CD4-positive, alpha-beta T cell treated with Interferon gamma for 1 hour (primary cell): ENCODE data around the gene MYH9.

Experiments used
- DNase-seq: peaks from one replicate; pipeline ENCODE4 v3.0.0-alpha.2; 2020

The MYH9 gene

GRCh38 chr22:36329254-36330078 is 58.3 kb downstream of the MYH9 start:
- peak; percentile 58 for DNase-seq

DNA sequence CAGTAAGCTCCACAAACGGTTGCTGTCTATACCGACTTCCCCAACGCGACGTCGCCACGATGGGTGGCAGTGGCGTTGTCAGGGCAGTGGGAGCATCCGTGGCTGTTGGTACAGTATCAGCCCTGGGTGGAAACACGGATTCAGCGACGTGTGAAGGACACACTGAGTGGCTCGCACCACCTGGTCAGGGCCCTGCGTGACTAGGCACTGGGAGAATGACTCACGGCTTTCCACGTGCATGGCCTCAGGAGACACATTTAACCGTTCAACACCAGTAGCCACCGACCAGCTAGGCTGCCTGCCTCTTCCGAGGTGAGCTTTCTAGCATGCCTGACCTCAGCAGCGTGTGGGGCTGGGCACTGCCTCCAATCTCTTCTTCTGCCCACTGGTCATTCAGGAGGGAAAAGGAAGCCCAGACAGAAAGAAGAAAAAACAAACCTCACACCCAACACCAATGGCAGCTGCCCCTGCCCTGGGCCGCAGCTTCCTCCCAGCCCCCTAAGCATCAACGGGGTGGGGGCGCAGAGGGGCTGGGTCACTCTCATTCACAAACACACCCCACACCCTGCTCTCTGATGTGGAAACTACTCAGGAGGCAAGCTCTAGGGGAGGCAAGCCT is 59.0 kb downstream of the MYH9 start:
- peak; percentile 45 for DNase-seq

- DNase-seq: no peak
These were observed 59.7 kb downstream of the MYH9 start for GRCh38 chr22:36327922-36328551.

- no peak for DNase-seq
These were observed 61.3 kb downstream of the MYH9 start for GRCh38 chr22:36326178-36327161.

DNA sequence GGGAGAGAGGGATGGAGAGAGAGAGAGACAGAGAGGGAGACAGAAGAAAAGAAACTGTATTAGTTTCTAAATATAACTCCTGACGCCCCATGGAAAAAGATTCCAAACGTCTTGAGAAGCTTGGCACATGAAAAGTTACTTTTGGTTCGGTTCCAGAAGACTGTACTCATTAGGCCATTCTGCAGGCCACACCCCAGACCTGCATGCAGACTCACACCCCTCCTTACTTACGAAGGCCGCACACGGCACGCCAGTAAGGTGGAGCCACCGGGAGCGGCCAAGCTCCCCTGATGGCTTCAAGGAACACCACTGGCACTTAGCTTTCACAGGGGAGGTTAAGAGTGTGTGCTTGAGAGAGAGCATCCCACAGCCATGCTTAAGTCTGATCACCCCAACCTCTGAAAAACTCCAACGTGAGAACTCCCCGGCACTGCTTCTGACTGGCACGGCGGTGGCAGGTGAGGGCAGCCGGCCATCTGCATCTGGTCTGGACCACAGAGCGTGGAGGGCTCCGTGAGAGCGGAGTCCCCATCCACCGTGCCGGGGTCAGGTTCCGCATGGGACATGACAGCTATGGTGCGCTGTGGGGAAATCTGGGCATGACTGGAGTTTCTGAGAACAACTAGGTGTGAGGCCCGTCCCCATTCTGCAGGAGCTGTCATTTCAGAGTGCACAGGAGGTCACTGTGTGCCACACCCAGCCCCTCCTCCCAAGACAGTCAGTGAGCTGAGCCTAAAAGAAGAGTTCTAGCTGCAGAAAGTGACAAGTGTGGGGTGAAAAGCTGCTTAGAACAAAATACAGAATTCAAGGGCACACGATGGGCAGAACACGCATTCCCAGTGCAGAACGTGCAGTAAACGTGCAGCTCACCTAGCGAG is 62.4 kb downstream of the MYH9 start:
- DNase-seq: no peak

DNA sequence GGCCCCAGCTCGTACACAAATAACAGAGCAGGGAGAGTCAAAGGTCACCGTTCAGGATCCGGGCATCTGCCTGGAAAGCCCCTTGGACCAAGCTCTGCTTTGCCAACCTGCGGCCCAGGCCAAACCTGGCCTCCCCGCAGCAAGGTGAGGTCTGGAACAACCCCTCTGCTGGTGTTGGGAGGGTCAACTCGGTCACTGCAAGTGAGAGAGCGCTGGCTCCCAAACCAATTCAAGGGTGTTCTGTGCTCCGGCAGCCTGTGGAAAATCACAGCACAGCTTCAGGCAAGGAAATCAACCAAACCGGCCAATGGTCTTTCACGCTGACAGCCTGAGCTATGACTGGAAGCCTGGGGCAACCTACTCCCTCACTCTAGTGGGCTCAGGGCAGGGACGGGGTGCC is 63.4 kb downstream of the MYH9 start:
- no peak for DNase-seq

- DNase-seq: no peak
These were observed 63.9 kb downstream of the MYH9 start for GRCh38 chr22:36323855-36324331.

- no peak for DNase-seq
These were observed 64.4 kb downstream of the MYH9 start for GRCh38 chr22:36323182-36323854.

DNA sequence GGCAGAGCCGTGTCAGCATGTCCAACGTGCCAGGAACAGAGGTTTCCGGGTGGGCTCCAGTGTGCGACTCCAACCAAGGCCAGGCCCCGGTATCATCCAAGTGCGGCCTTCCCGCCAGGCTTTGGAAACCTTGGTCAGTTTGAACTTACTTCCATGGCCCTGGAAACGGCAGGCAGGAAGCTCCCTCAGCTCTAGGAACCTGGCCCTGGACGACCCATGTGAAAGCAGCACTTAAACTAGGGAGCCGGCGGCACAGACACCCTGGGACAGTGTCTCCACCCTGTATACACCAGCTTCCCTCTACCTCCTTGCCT is 65.2 kb downstream of the MYH9 start:
- DNase-seq: no peak

DNA sequence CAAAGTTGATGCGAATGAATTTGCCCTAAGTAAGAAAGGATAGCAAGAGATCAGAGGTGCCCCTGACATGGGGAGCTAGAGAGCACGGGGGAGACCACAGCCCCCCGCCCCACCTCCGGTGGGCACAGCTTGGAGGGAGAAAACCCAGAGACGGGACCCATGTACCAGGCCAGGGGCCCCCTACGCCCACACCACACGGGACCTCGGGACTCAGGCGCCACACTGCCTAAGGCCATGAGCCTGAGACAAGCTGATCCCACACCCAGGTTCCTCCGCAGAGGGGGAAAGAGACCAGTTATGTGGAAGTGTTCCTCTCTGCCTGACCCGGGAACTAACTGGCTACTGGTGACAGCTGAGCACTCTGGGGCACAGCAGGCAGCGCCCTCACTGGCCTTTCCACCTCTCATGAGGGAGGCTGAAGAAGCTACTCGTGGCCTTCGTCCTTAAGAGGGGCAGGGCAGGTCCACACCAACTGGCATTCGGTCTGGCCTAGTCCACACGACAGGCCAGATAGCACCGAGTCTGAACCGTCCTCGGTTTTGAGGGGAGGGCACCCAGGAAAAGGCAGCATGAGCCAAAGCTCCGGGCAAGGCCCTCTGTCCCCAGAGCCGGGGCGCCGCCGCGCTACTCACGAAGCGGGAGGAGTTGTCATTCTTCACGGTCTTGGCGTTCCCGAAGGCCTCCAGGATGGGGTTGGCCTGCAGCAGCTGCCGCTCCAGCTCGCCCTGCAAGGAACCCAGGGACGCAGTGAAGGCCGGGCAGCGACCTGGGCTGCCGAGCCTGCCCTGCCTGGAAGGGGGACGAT is 65.8 kb downstream of the MYH9 start:
- no peak for DNase-seq

GRCh38 chr22:36320553-36320952 is 67.2 kb downstream of the MYH9 start:
- no peak for DNase-seq

DNA sequence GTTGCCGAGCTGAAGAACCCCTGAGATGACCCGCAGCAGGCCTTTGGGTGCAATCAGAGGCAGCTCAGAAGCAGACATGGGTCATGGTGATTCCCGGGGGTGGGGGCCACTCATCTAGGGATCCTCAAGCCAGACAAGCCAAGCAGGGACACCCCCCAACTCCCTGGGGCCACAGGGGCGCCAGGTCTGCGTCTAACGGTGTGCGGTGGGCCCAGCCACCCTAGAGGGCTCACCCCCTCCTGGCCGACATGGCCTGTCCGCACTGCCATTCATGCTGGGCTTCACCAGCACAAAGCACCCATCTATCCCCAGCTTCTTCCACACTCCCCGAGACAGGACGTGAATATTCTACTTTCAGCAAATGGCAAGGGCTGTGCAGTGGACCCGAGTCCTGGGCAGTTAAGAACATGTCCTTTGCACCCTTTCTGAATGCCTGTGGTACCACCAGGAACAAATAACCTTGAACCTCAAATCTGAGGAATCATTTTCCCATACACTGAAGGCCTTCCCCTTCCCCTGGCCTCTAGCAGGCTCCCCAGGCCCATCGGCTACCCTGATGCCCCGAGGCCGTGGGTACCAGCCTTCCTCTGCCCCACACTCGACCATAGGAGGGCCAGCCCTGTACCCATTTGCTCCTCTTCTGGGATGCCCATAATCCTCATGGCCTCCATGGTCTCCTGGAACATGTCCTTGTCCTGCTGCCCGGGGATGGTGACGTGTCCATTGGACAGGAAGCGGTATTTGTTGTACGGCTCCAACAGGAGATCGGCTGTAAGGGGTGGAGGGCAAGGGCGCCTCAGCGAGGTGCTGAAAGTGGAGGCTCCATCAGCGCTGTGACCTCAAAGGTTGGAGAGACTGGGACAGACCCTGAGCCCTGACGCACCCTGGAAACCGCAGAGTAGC is 67.9 kb downstream of the MYH9 start:
- no peak for DNase-seq

DNA sequence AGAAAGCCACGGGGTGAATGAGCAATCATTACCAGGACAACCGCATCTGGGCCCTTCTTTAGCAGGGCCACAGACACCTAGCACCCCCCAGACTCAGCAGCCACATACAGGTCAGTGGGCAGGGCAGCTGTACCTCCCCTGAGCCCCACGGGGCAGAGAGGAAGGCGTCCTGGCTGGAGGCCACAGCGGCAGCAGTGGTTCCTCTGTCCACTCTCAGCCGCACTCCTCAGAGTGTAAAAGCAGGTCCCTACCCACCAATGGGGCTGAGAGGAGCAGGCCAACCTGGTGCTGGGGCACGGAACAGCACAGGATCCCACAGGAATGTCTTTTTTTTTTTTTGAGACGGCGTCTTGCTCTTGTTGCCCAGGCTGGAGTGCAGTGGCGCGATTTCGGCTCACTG is 69.3 kb downstream of the MYH9 start:
- DNase-seq: no peak

- DNase-seq: no peak
These were observed 70.0 kb downstream of the MYH9 start for GRCh38 chr22:36317658-36318271.

DNA sequence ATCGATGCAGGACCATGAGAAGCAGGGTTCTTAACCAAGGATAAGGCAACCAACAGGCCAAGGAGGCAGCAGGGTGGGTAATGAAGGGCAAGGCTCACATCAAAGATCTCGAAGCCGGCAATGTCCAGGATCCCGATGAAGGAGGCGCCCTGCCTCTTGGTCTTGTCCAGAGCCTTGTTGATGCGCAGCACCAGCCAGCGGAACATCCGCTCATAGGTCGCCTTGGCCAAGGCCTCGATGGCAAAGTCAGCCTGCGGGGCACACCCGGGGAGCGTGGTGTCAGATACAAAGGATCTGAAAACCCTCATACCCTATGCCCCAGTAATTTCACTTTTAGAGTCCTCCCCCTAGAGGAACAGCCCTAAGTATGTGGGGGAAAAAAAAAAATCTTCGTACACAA is 71.3 kb downstream of the MYH9 start:
- DNase-seq: no peak

GRCh38 chr22:36315325-36315724 is 72.4 kb downstream of the MYH9 start:
- DNase-seq: no peak

DNA sequence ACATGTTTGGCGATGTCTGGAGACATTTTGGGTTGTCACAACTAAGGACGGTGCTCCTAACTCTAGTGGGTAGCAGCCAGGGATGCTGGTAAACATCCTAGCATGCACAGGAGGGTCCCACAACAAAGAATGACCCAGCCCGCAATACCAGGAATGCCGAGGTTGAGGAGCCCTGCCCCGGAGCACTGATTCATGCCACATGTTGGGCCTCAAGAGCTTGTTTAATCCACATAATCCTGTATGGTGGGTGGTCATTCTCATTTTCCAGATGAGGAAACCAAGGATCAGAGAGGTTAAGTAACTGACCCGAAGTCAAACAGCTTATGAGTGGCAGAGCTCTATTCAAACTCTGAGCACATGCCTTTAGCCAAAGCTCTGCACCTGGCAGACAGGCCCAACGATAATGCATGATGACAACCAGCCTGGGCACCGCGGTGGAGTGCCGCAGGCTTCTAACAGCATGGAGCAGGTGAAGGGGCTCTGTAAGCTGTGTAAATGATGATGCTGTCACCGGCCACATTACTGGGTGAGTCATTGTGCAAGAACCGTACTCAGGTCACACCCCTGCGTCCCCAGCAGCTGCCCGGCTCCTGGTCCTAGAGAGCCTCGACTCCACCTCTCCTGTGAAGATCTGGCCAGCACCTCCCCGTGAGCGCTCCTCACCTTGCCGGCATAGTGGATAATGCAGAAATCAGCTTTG is 76.2 kb downstream of the MYH9 start:
- DNase-seq: no peak

GRCh38 chr22:36308880-36309279 is 78.9 kb downstream of the MYH9 start:
- DNase-seq: no peak
